ENCODE data around the gene GSTK1.
"Not testable (repeated sequence)": the region's sequence is repeated elsewhere in the genome, so short reads cannot be mapped to it uniquely, and the experiment has no call there.

The GSTK1 gene

GRCh38 chr7:143271240-143271639 lies 8.0 kb downstream of the GSTK1 start:
- no peak for DNase-seq (ENCODE audit: low read depth)

GRCh38 chr7:143272871-143273270 lies 9.6 kb downstream of the GSTK1 start:
- DNase-seq (ENCODE audit: low read depth), result no peak

- peak; percentile 48 for DNase-seq (ENCODE audit: low read depth)
Observed at GRCh38 chr7:143279186-143280098, 16.2 kb downstream of the GSTK1 start.

GRCh38 chr7:143280160-143280559 lies 16.9 kb downstream of the GSTK1 start:
- DNase-seq (ENCODE audit: low read depth), result no peak

- no peak for DNase-seq (ENCODE audit: low read depth)
Observed at GRCh38 chr7:143280566-143280965, 17.3 kb downstream of the GSTK1 start.

- no peak for DNase-seq (ENCODE audit: low read depth)
Observed at GRCh38 chr7:143281529-143281928, 18.3 kb downstream of the GSTK1 start.

- DNase-seq (ENCODE audit: low read depth), result no peak
Observed at GRCh38 chr7:143282124-143282523, 18.9 kb downstream of the GSTK1 start.

- DNase-seq (ENCODE audit: low read depth), result no peak
Observed at GRCh38 chr7:143283381-143283780, 20.1 kb downstream of the GSTK1 start.

- DNase-seq (ENCODE audit: low read depth), result no peak
Observed at GRCh38 chr7:143284591-143285469, 21.6 kb downstream of the GSTK1 start, which contains the start of gene TMEM139. TMEM139 (plus strand) TSS chr7:143284958; CDS start chr7:143285958, 1,000 bp downstream.

GRCh38 chr7:143285470-143285778 lies 22.2 kb downstream of the GSTK1 start:
- no peak for DNase-seq (ENCODE audit: low read depth)

- no peak for DNase-seq (ENCODE audit: low read depth)
Observed at GRCh38 chr7:143285806-143286521, 22.7 kb downstream of the GSTK1 start.

- no peak for DNase-seq (ENCODE audit: low read depth)
Observed at GRCh38 chr7:143286522-143286890, 23.3 kb downstream of the GSTK1 start.

- DNase-seq (ENCODE audit: low read depth), result no peak
Observed at GRCh38 chr7:143287339-143287934, 24.2 kb downstream of the GSTK1 start.

GRCh38 chr7:143287935-143288826 lies 24.9 kb downstream of the GSTK1 start, which contains the start of gene CASP2:
CASP2 (plus strand) TSS chr7:143288351; CDS start chr7:143288456, 105 bp downstream.
- peak; percentile 94 for DNase-seq (ENCODE audit: low read depth)

GRCh38 chr7:143288836-143289235 lies 25.6 kb downstream of the GSTK1 start:
- no peak for DNase-seq (ENCODE audit: low read depth)

- no peak for DNase-seq (ENCODE audit: low read depth)
Observed at GRCh38 chr7:143289421-143289820, 26.2 kb downstream of the GSTK1 start.

- not testable (repeated sequence) for DNase-seq (ENCODE audit: low read depth)
Observed at GRCh38 chr7:143289888-143290287, 26.6 kb downstream of the GSTK1 start.

GRCh38 chr7:143290293-143290692 lies 27.1 kb downstream of the GSTK1 start:
- no peak for DNase-seq (ENCODE audit: low read depth)

GRCh38 chr7:143292876-143293275 lies 29.6 kb downstream of the GSTK1 start:
- DNase-seq (ENCODE audit: low read depth), result no peak

- no peak for DNase-seq (ENCODE audit: low read depth)
Observed at GRCh38 chr7:143295870-143296269, 32.6 kb downstream of the GSTK1 start.

- DNase-seq (ENCODE audit: low read depth), result no peak
Observed at GRCh38 chr7:143296686-143297085, 33.4 kb downstream of the GSTK1 start.

Measured in GM04504 (cell line).